ENCODE measurements around the gene RBBP8NL.

RBBP8NL gene

DNA sequence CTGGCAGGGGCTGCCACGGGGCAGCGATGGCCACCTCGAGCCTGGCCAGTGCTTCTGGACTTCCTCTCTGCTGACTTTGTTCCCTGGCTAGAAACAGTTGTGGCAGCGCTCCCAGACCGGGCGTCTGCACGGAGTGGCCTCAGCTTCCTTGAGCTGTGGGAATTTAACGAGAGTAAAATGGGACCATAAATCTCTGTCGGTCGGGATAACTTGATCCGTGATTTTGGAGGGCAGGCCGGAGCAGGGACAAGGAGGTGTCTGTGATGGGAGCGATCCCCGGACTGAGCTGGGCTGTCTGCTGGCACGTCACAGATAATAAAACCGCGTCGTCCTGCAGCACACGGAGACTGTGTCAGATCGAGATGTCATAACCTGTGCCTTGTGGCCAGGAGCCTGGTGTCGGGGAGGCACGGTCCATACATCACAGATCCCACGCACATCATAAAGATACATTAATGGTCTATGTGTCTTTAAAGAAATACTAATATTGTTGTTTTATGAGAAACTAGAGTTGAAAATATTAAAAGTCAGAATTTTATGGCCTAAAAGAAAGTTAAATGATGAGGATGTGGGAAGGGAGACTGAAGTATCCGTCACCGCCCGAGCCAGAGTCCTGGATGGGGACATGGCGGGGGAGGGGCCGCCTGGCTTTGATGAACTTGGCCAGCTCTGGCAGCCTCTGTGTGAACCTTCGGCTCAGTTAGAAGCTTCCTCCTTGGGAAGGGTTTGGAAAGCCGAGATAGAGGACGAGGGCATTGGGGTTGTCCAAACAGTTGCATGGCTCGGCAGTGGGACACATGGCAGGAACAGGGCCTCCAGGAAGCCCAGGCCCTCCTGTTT, 6.5 kb upstream of the RBBP8NL start:
- TF ChIP-seq, protein P1, sequence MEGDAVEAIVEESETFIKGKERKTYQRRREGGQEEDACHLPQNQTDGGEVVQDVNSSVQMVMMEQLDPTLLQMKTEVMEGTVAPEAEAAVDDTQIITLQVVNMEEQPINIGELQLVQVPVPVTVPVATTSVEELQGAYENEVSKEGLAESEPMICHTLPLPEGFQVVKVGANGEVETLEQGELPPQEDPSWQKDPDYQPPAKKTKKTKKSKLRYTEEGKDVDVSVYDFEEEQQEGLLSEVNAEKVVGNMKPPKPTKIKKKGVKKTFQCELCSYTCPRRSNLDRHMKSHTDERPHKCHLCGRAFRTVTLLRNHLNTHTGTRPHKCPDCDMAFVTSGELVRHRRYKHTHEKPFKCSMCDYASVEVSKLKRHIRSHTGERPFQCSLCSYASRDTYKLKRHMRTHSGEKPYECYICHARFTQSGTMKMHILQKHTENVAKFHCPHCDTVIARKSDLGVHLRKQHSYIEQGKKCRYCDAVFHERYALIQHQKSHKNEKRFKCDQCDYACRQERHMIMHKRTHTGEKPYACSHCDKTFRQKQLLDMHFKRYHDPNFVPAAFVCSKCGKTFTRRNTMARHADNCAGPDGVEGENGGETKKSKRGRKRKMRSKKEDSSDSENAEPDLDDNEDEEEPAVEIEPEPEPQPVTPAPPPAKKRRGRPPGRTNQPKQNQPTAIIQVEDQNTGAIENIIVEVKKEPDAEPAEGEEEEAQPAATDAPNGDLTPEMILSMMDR (IDR thresholded peaks at IDR 0.05; ENCODE audit: low read depth, low read length): no peak
- Histone ChIP-seq H3K36me3 (no peaks in the 10 kb centered on the region), H3K4me3 (ENCODE audit: low read depth, low read length) (no peak overlapping the region), H3K9me3 (no peaks in the 10 kb centered on the region), H3K27me3 (no peaks in the 10 kb centered on the region), H3K4me1 (no peaks in the 10 kb centered on the region)
- DNase-seq: no peak

DNA sequence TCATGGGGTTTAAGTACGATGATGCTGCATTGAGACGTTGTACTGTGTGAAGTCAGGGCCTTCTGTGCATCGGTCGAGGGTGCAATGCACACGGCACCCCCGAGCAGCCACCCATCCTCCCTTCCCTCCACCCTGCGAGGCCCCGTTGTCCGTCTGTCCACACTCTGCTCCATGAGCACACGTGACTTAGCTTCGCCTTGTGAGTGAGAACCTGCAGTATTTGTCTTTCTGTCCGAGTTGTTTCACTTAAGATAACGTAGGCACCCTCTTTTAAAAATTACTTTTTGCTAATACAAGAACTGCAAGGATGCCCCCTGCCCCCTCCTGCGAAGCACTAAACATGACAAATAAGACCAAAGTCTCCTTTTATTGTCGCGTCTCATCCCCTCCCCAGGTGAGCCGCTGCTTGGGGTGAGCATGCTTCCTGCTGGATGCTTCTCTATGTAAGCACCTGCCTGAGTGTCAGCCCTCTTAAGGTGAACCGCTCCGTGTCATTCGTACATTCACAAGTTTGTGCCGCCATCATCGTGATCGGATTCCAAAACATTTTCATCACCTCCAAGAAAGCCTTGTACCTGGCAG, 3.6 kb upstream of the RBBP8NL start:
- Histone ChIP-seq H3K27me3 (no peaks in the 10 kb centered on the region), H3K36me3 (no peaks in the 10 kb centered on the region), H3K9me3 (no peaks in the 10 kb centered on the region), H3K4me3 (ENCODE audit: low read depth, low read length) (no peak overlapping the region), H3K4me1 (no peaks in the 10 kb centered on the region; the same call in 1 of the 2 replicates)
- TF ChIP-seq, protein P1 (IDR thresholded peaks at IDR 0.05; ENCODE audit: low read depth, low read length): no peak
- no peak for DNase-seq

GRCh38 chr20:62430311-62430853, 3.0 kb upstream of the RBBP8NL start:
- DNase-seq: no peak
- Histone ChIP-seq H3K4me3 (ENCODE audit: low read depth, low read length) (no peak overlapping the region), H3K27me3 (no peaks in the 10 kb centered on the region), H3K9me3 (no peaks in the 10 kb centered on the region), H3K36me3 (no peaks in the 10 kb centered on the region), H3K4me1 (no peaks in the 10 kb centered on the region; the same call in 1 of the 2 replicates)
- TF ChIP-seq, protein P1 (IDR thresholded peaks at IDR 0.05; ENCODE audit: low read depth, low read length): no peak

DNA sequence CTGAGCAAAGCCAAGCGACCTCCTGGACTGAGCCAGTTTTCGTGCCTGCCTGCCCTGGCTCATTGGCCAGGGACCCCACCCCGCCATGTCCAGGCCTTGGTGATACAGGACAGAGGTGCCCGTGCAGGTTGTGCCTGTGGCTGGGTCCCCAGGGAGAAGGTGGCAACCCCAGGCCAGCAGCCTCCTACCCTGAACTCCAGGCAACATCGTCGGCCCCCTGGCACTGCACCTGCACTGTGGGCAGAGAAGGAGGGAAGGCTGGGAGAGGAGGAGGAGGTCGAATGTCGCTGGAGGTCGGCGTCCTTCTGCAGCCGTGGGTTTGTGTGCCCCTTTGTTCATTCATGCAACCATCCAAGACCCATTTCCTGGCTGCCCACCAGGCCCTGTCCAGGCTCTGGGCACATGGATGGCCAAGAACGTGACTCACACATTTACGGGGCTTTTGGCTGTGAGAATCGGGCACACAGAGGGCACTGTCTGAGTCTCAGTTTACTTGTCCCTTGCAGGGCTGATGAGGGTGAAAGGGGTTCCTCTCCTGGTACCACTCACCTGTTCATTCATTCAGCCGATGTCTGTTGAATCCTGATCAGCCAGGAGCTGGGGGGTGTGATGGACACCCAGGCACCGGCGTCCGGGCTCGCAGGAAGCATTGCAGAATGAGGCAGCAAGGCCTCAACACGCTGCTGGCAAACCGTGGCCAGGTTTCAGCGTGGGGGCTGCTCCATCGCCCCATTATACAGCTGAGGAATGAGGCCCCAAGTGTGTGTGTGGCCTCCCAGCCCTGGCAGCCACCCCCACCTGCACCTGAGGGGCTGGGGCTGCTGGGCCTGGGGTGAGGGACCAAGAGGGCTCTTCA, 2.3 kb upstream of the RBBP8NL start:
- no peak for DNase-seq
- Histone ChIP-seq H3K4me3 (ENCODE audit: low read depth, low read length) (no peak overlapping the region), H3K4me1 (no peaks in the 10 kb centered on the region; the same call in 1 of the 2 replicates), H3K9me3 (no peaks in the 10 kb centered on the region), H3K27me3 (no peaks in the 10 kb centered on the region), H3K36me3 (no peaks in the 10 kb centered on the region)
- TF ChIP-seq, protein P1 (IDR thresholded peaks at IDR 0.05; ENCODE audit: low read depth, low read length): no peak

- Histone ChIP-seq H3K36me3 (no peaks in the 10 kb centered on the region), H3K4me3 (ENCODE audit: low read depth, low read length) (no peak overlapping the region), H3K4me1 (no peaks in the 10 kb centered on the region; the same call in 1 of the 2 replicates), H3K27me3 (no peaks in the 10 kb centered on the region), H3K9me3 (no peaks in the 10 kb centered on the region)
- DNase-seq: peak; percentile 48
- TF ChIP-seq, protein P1 (IDR thresholded peaks at IDR 0.05; ENCODE audit: low read depth, low read length): no peak
These were observed 1.3 kb upstream of the RBBP8NL start for GRCh38 chr20:62428396-62429295.
